Spinal cord (tissue), 10 donors: Measurements from ENCODE around the gene GRID1. TPM values are rescaled to one million over a fixed set of nuclear protein-coding genes. Genes with fewer than 3 reads are reported as not detected.

ENCODE experiments used
- DNase-seq, 6 donors: peaks; one replicate each; pipeline versions ENCODE4 v3.0.0 to v3.0.0-alpha.2; 2013 to 2015; ENCODE audit warnings: low spot score in 6 of 6, low read depth in 4 of 6
- H3K27ac ChIP-seq: one replicate; pipeline ENCODE4 v1.5.1; 2013; ENCODE audit warnings: low read depth, low read length, control low read depth
- H3K27me3 ChIP-seq: one replicate; pipeline ENCODE4 v1.6.1; 2013; ENCODE audit warnings: low read length; ENCODE audit not compliant: control insufficient read depth, insufficient read depth
- H3K36me3 ChIP-seq: one replicate; pipeline ENCODE4 v1.6.1; 2013; ENCODE audit warnings: low read length; ENCODE audit not compliant: control insufficient read depth, insufficient read depth
- H3K4me1 ChIP-seq: one replicate; pipeline ENCODE4 v1.6.1; 2013; ENCODE audit warnings: low read length; ENCODE audit not compliant: control insufficient read depth, insufficient read depth
- H3K4me3 ChIP-seq: one replicate; pipeline ENCODE4 v1.5.1; 2013; ENCODE audit warnings: low read depth, low read length, control low read depth
- H3K9me3 ChIP-seq: one replicate; pipeline ENCODE4 v1.6.1; 2013; ENCODE audit warnings: low read length; ENCODE audit not compliant: control insufficient read depth, insufficient read depth
- WGBS: methylation state at CpG from one replicate; pipeline ENCODE4 v1.1.5; 2013; ENCODE audit warnings: missing lambda C conversion rate; ENCODE audit not compliant: insufficient coverage; 5-methylcytosine and 5-hydroxymethylcytosine counted together
- polyA plus RNA-seq, 2 donors: library from polyadenylated mRNA; unstranded; fragments of 120-200 nt; gene quantifications; one replicate each; pipeline ENCODE4 v1.2.1, GENCODE V29; 2013; ENCODE audit not compliant: insufficient read length in 2 of 2
- total RNA-seq, 2 donors: library from RNA; depleted of rRNA in 1 of 2; stranded (reverse); fragments of 120-200 nt in 1 of 2; fragments of >200 nt in 1 of 2; gene quantifications; one replicate each; pipeline versions ENCODE4 v1.2.3 to v1.2.4, GENCODE V29; 2013 to 2014
- donor health status: healthy.

GRID1 gene
- total and polyA plus RNA-seq, 4 donors, result 7.6 to 30.1 (median 22.2) TPM

GRCh38 chr10:86285136-86285790 lies 81.3 kb downstream of the GRID1 start:
- no peaks in the 10 kb centered on the region for H3K9me3 ChIP-seq
- no peaks in the 10 kb centered on the region for H3K27me3 ChIP-seq
- 59% methylated on average over 6 of the region's 10 CpGs for WGBS
- peaks cover 14% of the 10 kb centered on the region for H3K4me1 ChIP-seq
- H3K4me3 ChIP-seq, result no peak overlapping the region
- H3K27ac ChIP-seq, result no peak overlapping the region
- no peak for DNase-seq
- H3K36me3 ChIP-seq, result no peaks in the 10 kb centered on the region

- H3K27me3 ChIP-seq, result no peaks in the 10 kb centered on the region
- H3K4me3 ChIP-seq, result no peak overlapping the region
- H3K36me3 ChIP-seq, result no peaks in the 10 kb centered on the region
- no peaks in the 10 kb centered on the region for H3K9me3 ChIP-seq
- 66% methylated on average over 9 of the region's 11 CpGs for WGBS
- peaks cover 14% of the 10 kb centered on the region for H3K4me1 ChIP-seq
- no peak overlapping the region for H3K27ac ChIP-seq
- no peak for DNase-seq
These were observed 82.1 kb downstream of the GRID1 start for GRCh38 chr10:86284355-86285105.

- peaks cover under 1% of the 10 kb centered on the region for H3K9me3 ChIP-seq
- no peak for DNase-seq
- no peak overlapping the region for H3K27ac ChIP-seq
- peaks cover 14% of the 10 kb centered on the region for H3K4me1 ChIP-seq
- no peak overlapping the region for H3K4me3 ChIP-seq
- H3K27me3 ChIP-seq, result no peaks in the 10 kb centered on the region
- H3K36me3 ChIP-seq, result no peaks in the 10 kb centered on the region
- WGBS, result 94% methylated on average over 1 of the region's 1 CpG
These were observed 82.9 kb downstream of the GRID1 start for GRCh38 chr10:86283466-86284287.

GRCh38 chr10:86282664-86283465 lies 83.7 kb downstream of the GRID1 start:
- peaks cover 2% of the 10 kb centered on the region for H3K9me3 ChIP-seq
- no peak overlapping the region for H3K4me3 ChIP-seq
- H3K27me3 ChIP-seq, result no peaks in the 10 kb centered on the region
- H3K4me1 ChIP-seq, result peaks cover 14% of the 10 kb centered on the region
- no peaks in the 10 kb centered on the region for H3K36me3 ChIP-seq
- no peak overlapping the region for H3K27ac ChIP-seq
- WGBS, result 100% methylated on average over 1 of the region's 1 CpG
- no peak for DNase-seq

GRCh38 chr10:86281396-86281795 lies 85.2 kb downstream of the GRID1 start:
- Histone ChIP-seq H3K4me3 (no peak overlapping the region), H3K27me3 (no peaks in the 10 kb centered on the region), H3K9me3 (peaks cover 4% of the 10 kb centered on the region), H3K4me1 (peaks cover 14% of the 10 kb centered on the region), H3K36me3 (no peaks in the 10 kb centered on the region), H3K27ac (no peak overlapping the region)
- no peak for DNase-seq
- 100% methylated on average over 1 of the region's 1 CpG for WGBS

GRCh38 chr10:86269332-86269731 lies 97.3 kb downstream of the GRID1 start:
- WGBS, result 87% methylated on average over 2 of the region's 2 CpGs
- no peaks in the 10 kb centered on the region for H3K36me3 ChIP-seq
- no peak overlapping the region for H3K27ac ChIP-seq
- DNase-seq, result no peak
- H3K27me3 ChIP-seq, result no peaks in the 10 kb centered on the region
- H3K9me3 ChIP-seq, result no peaks in the 10 kb centered on the region
- H3K4me1 ChIP-seq, result peaks cover 40% of the 10 kb centered on the region
- no peak overlapping the region for H3K4me3 ChIP-seq

- 73% methylated on average over 12 of the region's 12 CpGs for WGBS
- H3K36me3 ChIP-seq, result no peaks in the 10 kb centered on the region
- peaks cover 58% of the 10 kb centered on the region for H3K4me1 ChIP-seq
- peak in 2 of 6 donors; percentile 21 to 63 for DNase-seq
- no peaks in the 10 kb centered on the region for H3K9me3 ChIP-seq
- no peak overlapping the region for H3K4me3 ChIP-seq
- no peaks in the 10 kb centered on the region for H3K27me3 ChIP-seq
- H3K27ac ChIP-seq, result no peak overlapping the region
These were observed 99.1 kb downstream of the GRID1 start for GRCh38 chr10:86267286-86268195.

GRCh38 chr10:86266446-86267242 lies 100.0 kb downstream of the GRID1 start:
- Histone ChIP-seq H3K4me3 (no peak overlapping the region), H3K9me3 (no peaks in the 10 kb centered on the region), H3K27me3 (no peaks in the 10 kb centered on the region), H3K36me3 (no peaks in the 10 kb centered on the region), H3K4me1 (peaks cover 67% of the 10 kb centered on the region), H3K27ac (no peak overlapping the region)
- no peak for DNase-seq
- WGBS, result 81% methylated on average over 2 of the region's 7 CpGs
